Measurements from ENCODE around the gene ARTN. TPM values are rescaled to one million over a fixed set of nuclear protein-coding genes. Genes with fewer than 3 reads are reported as not detected.

Gene ARTN
- total RNA-seq, 4 donors from 2014 or later: 0.48 to 2.7 (median 1.3) TPM; not detected in 1

- Histone ChIP-seq H3K27me3 (no peaks in the 10 kb centered on the region), H3K9me3 (no peaks in the 10 kb centered on the region), H3K4me1 (no peaks in the 10 kb centered on the region), H3K4me3 (no peak overlapping the region), H3K36me3 (no peaks in the 10 kb centered on the region), H3K27ac (no peak overlapping the region)
- TF ChIP-seq POLR2A (IDR thresholded peaks at IDR 0.05) (no peak), CTCF (IDR thresholded peaks at IDR 0.05) (no peak)
- no peak for DNase-seq
- intact Hi-C loops (cut with DNase I; ENCODE audit: low total_unique reads): no loop called here
Observed at GRCh38 chr1:43904660-43905551, 28.7 kb upstream of the ARTN start.

- no peak for DNase-seq
- no peaks in the 10 kb centered on the region for H3K27me3 ChIP-seq
- no peaks in the 10 kb centered on the region for H3K9me3 ChIP-seq
- H3K27ac ChIP-seq: no peak overlapping the region
- no peaks in the 10 kb centered on the region for H3K4me1 ChIP-seq
- TF ChIP-seq POLR2A (IDR thresholded peaks at IDR 0.05) (no peak), CTCF (IDR thresholded peaks at IDR 0.05) (no peak)
- no peaks in the 10 kb centered on the region for H3K36me3 ChIP-seq
- no peak overlapping the region for H3K4me3 ChIP-seq
- intact Hi-C loops (cut with DNase I; ENCODE audit: low total_unique reads): no loop called here
Observed at GRCh38 chr1:43908226-43908625, 25.4 kb upstream of the ARTN start.

GRCh38 chr1:43908858-43909257, 24.7 kb upstream of the ARTN start:
- Histone ChIP-seq H3K36me3 (no peaks in the 10 kb centered on the region), H3K27ac (no peak overlapping the region), H3K27me3 (no peaks in the 10 kb centered on the region), H3K4me1 (no peaks in the 10 kb centered on the region), H3K4me3 (no peak overlapping the region), H3K9me3 (no peaks in the 10 kb centered on the region)
- intact Hi-C loops (cut with DNase I; ENCODE audit: low total_unique reads): no loop called here
- TF ChIP-seq POLR2A (IDR thresholded peaks at IDR 0.05): no peak
- TF ChIP-seq CTCF (IDR thresholded peaks at IDR 0.05): no peak
- no peak for DNase-seq

- Histone ChIP-seq H3K4me1 (no peaks in the 10 kb centered on the region), H3K4me3 (no peak overlapping the region), H3K36me3 (no peaks in the 10 kb centered on the region), H3K27ac (no peak overlapping the region), H3K9me3 (no peaks in the 10 kb centered on the region), H3K27me3 (no peaks in the 10 kb centered on the region)
- no peak for DNase-seq
- TF ChIP-seq POLR2A (IDR thresholded peaks at IDR 0.05) (no peak), CTCF (IDR thresholded peaks at IDR 0.05) (no peak)
- intact Hi-C loops (cut with DNase I; ENCODE audit: low total_unique reads): no loop called here
Observed at GRCh38 chr1:43910343-43910742, 23.3 kb upstream of the ARTN start.

- intact Hi-C loops (cut with DNase I; ENCODE audit: low total_unique reads): no loop called here
- H3K9me3 ChIP-seq: no peaks in the 10 kb centered on the region
- peak; percentile 34 to 49 for DNase-seq
- TF ChIP-seq POLR2A (IDR thresholded peaks at IDR 0.05) (no peak), CTCF (IDR thresholded peaks at IDR 0.05) (no peak)
- H3K27me3 ChIP-seq: no peaks in the 10 kb centered on the region
- H3K36me3 ChIP-seq: no peaks in the 10 kb centered on the region
- no peak overlapping the region for H3K27ac ChIP-seq
- no peak overlapping the region for H3K4me3 ChIP-seq
- no peaks in the 10 kb centered on the region for H3K4me1 ChIP-seq
Observed at GRCh38 chr1:43912607-43913006, 21.0 kb upstream of the ARTN start.

Data from uterus (tissue), 4 donors.